ENCODE results near the gene UPK3BL2.
"Not testable (repeated sequence)": the region's sequence is repeated elsewhere in the genome, so short reads cannot be mapped to it uniquely, and the experiment has no call there.

Gene UPK3BL2

DNA sequence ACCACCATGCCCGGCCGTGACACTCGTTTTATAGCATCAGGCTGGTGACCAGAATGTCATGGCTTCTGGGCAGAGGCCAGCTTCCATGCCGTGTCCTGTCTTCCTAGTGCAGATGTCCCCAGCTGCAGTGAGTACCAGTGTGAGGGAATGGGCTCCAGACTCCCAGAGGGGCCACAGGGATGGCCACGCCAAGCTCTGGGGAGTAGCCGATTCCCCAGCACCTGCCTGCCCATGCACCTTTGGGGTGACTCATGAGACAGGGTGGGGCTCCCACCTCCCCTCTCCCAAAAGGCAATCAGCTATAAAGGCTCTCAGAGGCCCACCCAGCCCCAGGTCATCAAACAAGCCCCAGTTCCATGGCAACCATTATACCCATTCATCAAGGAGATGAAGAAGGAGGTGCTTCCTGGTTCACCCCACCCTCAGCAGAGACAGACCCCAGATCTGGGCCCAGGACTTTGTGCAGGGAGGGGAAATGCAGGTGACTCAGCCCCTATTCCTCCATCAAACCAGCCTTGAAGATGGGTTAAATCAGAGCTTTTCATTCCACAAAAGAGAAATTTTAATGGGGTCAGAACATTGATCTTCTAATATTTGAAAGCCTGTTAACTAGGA is 7.4 kb upstream of the UPK3BL2 start, which contains the start of gene SPDYE2:
TSS of gene SPDYE2 (plus strand) at position 419 of the 615 bp plus-strand sequence. CDS start 2,030 bp downstream, outside the sequence.
- H3K9ac ChIP-seq (ENCODE audit: low read depth, low read length); H3K27me3 ChIP-seq (ENCODE audit: control insufficient read depth, insufficient read depth, low read length); H3K9me3 ChIP-seq (replicated peaks; ENCODE audit: low read length); H3K4me1 ChIP-seq (ENCODE audit: control insufficient read depth, insufficient read depth, low read length); H3K36me3 ChIP-seq (ENCODE audit: insufficient read depth, low read length); H3K4me2 ChIP-seq (ENCODE audit: low read length); H3K4me3 ChIP-seq (ENCODE audit: low read length): not testable (repeated sequence)

DNA sequence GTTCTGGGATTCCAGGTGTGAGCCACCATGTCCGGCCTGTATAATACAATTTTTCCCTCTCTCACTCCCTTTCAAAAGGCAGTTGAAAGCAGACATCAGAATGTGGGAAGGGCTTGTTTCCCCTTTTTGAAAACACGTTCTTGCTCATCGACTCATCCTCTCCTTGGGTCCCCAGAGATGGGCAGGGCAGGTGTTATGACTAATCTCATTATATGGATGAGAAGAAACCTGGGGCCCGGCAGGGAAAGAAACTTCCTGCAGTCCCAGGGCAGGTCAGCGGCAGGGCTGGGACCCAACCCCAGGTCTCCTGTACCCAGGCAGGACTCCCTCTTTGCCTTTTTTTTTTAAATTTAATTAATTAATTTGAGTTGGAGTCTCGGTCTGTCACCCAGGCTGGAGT is 2.9 kb upstream of the UPK3BL2 start:
- H3K4me2 ChIP-seq (ENCODE audit: low read length); H3K9ac ChIP-seq (ENCODE audit: low read depth, low read length); H3K9me3 ChIP-seq (replicated peaks; ENCODE audit: low read length); H3K4me3 ChIP-seq (ENCODE audit: low read length); H3K27me3 ChIP-seq (ENCODE audit: control insufficient read depth, insufficient read depth, low read length); H3K4me1 ChIP-seq (ENCODE audit: control insufficient read depth, insufficient read depth, low read length); H3K36me3 ChIP-seq (ENCODE audit: insufficient read depth, low read length): not testable (repeated sequence)

DNA sequence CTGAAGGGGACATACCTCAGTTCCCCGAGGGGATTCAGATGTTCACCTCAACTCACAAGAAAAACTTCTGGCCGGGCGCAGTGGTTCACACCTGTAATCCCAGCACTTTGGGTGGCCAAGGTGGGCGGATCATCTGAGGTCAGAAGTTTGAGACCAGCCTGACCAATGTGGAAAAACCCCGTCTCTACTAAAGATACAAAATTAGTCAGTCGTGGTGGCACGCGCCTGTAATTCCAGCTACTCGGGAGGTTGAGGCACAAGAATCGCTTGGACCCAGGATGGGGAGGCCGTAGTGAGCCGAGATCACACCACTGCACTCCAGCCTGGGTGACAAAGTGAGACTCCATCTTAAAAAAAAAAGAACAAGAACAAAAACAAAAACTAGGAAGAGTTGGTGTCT is 1.8 kb upstream of the UPK3BL2 start:
- H3K9me3 ChIP-seq (replicated peaks; ENCODE audit: low read length); H3K36me3 ChIP-seq (ENCODE audit: insufficient read depth, low read length); H3K4me2 ChIP-seq (ENCODE audit: low read length); H3K4me1 ChIP-seq (ENCODE audit: control insufficient read depth, insufficient read depth, low read length); H3K9ac ChIP-seq (ENCODE audit: low read depth, low read length); H3K4me3 ChIP-seq (ENCODE audit: low read length); H3K27me3 ChIP-seq (ENCODE audit: control insufficient read depth, insufficient read depth, low read length): not testable (repeated sequence)

DNA sequence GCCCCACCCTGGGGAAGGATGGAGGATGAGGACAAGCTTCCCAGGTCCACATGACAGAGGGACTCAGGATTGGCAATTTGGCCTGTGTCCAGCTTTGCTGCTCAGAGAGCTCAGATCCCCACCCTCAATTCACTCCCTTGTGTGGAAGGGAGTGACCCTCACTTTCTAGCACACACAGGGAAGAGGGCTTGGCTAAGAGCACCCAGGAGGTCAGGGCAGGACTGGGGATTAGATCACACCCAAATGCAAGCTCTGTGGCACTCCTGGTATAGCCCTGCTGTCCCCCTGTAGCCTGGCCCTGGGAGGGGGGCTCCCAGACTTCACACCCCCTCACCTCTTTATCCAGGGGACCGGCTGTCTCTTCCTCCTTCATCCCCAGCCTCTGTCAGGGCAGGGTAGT is 876 bp upstream of the UPK3BL2 start:
- not testable (repeated sequence) for H3K4me1 ChIP-seq (ENCODE audit: control insufficient read depth, insufficient read depth, low read length); H3K4me3 ChIP-seq (ENCODE audit: low read length); H3K27me3 ChIP-seq (ENCODE audit: control insufficient read depth, insufficient read depth, low read length); H3K36me3 ChIP-seq (ENCODE audit: insufficient read depth, low read length); H3K4me2 ChIP-seq (ENCODE audit: low read length); H3K9me3 ChIP-seq (replicated peaks; ENCODE audit: low read length); H3K9ac ChIP-seq (ENCODE audit: low read depth, low read length)

DNA sequence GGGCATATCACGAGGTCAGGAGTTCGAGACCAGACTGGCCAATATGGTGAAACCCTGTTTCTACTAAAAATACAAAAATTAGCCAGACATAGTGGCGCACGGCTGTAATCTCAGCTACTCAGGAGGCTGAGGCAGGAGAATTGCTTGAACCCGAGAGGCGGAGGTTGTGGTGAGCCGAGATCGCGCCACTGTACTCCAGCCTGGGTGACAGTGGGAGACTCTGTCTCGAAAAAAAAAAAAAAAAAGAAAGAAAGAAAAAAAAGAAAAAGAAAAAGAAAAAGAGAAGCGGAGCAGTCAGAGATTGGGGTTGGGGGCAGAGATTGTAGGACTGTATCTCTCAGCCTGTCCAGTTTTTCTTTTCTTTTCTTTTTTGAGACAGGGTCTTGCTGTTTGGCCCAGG is 725 bp downstream of the UPK3BL2 start:
- H3K4me3 ChIP-seq (ENCODE audit: low read length); H3K4me2 ChIP-seq (ENCODE audit: low read length); H3K9ac ChIP-seq (ENCODE audit: low read depth, low read length); H3K4me1 ChIP-seq (ENCODE audit: control insufficient read depth, insufficient read depth, low read length); H3K27me3 ChIP-seq (ENCODE audit: control insufficient read depth, insufficient read depth, low read length); H3K36me3 ChIP-seq (ENCODE audit: insufficient read depth, low read length); H3K9me3 ChIP-seq (replicated peaks; ENCODE audit: low read length): not testable (repeated sequence)

DNA sequence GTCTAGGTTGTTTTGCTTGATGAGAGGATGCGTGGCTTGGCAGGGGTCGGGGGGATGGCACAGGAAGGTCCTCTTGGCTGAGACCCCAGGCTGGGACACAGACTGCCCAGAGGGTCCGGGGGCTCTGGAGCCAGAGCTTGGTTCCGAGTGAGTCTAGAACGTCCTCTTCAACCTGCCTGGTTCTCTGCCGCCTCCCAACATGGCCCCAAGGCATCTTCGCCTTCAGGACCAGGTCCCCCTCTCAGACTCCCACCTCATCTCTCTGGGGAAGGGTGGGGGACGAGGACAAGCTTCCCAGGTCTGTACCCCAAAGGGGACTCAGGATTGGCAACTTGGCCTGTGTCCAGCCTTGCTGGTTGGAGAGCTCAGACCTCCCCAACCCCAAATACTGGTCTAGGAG is 1.4 kb downstream of the UPK3BL2 start:
- H3K4me3 ChIP-seq (ENCODE audit: low read length); H3K4me2 ChIP-seq (ENCODE audit: low read length); H3K9ac ChIP-seq (ENCODE audit: low read depth, low read length); H3K36me3 ChIP-seq (ENCODE audit: insufficient read depth, low read length); H3K9me3 ChIP-seq (replicated peaks; ENCODE audit: low read length); H3K4me1 ChIP-seq (ENCODE audit: control insufficient read depth, insufficient read depth, low read length); H3K27me3 ChIP-seq (ENCODE audit: control insufficient read depth, insufficient read depth, low read length): not testable (repeated sequence)

DNA sequence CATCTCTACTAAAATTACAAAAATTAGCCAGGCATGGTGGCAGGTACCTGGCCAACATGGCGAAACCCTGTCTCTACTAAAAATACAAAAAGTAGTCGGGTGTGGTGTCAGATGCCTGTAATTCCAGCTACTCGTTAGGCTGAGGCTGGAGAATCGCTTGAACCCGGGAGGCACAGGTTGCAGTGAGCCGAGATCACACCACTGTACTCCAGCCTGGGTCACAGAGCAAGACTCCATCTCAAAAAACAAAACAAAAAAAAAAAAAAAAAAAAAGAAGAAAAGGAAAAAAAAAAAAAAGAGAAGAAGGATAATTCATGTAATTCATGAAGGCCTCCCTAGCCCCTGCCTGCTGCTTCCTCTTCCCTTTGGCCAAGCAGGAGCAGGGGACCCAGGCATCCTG is 2.9 kb downstream of the UPK3BL2 start:
- not testable (repeated sequence) for H3K4me3 ChIP-seq (ENCODE audit: low read length); H3K36me3 ChIP-seq (ENCODE audit: insufficient read depth, low read length); H3K27me3 ChIP-seq (ENCODE audit: control insufficient read depth, insufficient read depth, low read length); H3K9ac ChIP-seq (ENCODE audit: low read depth, low read length); H3K4me1 ChIP-seq (ENCODE audit: control insufficient read depth, insufficient read depth, low read length); H3K9me3 ChIP-seq (replicated peaks; ENCODE audit: low read length); H3K4me2 ChIP-seq (ENCODE audit: low read length)

DNA sequence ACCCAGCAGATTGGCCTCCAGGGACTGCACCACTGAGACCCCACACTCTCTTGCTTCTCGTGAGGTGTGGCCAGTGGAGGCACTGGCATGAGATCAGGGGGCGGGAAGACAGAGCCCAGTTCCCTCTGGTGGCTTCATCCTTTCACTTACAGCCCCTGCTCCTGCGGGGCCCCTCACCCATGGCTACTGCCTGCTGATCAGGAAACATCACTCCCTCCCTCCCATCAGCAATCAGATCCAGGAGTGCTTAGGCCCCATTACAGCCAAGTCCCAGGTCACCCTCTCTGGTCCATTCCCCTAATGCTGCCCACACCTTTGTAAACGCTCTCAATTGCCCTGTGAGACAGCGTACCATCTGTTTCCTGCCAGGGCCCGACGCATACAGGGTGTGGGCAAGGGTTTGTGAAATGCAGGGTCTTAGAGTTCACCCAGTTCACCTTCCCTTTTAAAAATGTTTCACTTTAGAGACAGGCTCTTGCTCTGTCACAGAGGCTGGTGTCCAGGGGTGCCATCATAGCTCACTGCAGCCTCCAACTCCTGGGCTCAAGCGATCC is 8.4 kb downstream of the UPK3BL2 start:
- not testable (repeated sequence) for H3K4me1 ChIP-seq (ENCODE audit: control insufficient read depth, insufficient read depth, low read length); H3K4me2 ChIP-seq (ENCODE audit: low read length); H3K9me3 ChIP-seq (replicated peaks; ENCODE audit: low read length); H3K36me3 ChIP-seq (ENCODE audit: insufficient read depth, low read length); H3K27me3 ChIP-seq (ENCODE audit: control insufficient read depth, insufficient read depth, low read length); H3K9ac ChIP-seq (ENCODE audit: low read depth, low read length); H3K4me3 ChIP-seq (ENCODE audit: low read length)

DNA sequence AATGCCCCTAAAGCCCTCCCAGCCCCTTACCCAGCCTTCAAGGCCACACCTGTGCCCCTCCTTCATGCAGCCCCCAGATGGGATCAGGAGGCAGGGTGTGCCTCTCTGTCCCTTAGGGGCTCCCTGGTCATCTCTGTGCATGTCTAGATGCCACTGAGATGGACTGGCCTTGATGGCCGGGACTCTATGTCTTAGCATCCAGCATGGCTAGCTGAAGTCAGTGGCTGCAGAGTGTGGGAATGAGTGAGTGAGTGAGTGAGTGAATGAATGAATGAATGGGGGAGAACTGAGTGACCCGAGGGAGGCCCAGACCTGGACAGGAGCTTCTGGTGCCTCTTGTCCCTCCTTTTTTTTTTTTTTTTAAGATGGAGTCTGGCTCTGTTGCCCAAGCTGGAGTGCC is 11.4 kb downstream of the UPK3BL2 start:
- not testable (repeated sequence) for H3K9me3 ChIP-seq (replicated peaks; ENCODE audit: low read length); H3K4me3 ChIP-seq (ENCODE audit: low read length); H3K4me2 ChIP-seq (ENCODE audit: low read length); H3K9ac ChIP-seq (ENCODE audit: low read depth, low read length); H3K27me3 ChIP-seq (ENCODE audit: control insufficient read depth, insufficient read depth, low read length); H3K36me3 ChIP-seq (ENCODE audit: insufficient read depth, low read length); H3K4me1 ChIP-seq (ENCODE audit: control insufficient read depth, insufficient read depth, low read length)

DNA sequence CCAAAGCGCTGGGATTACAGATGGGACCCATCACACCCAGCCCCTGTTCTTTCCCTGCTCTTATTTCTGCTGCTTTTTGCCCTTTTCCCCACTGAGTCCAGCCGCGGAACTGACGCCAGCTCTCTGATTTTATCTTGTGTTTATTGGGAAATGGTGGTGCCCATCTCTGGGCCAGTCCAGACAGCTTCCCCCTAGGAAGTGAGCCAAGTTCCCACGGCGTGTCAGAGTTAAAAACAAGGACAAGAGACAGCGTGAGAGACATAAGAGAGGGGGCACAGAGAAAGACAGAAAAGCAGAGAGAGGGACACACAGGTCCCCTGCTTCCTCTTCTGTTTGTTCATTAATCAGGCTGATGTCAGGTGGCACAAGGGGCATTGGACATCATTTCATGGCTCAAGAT is 11.9 kb downstream of the UPK3BL2 start:
- not testable (repeated sequence) for H3K4me1 ChIP-seq (ENCODE audit: control insufficient read depth, insufficient read depth, low read length); H3K9ac ChIP-seq (ENCODE audit: low read depth, low read length)

DNA sequence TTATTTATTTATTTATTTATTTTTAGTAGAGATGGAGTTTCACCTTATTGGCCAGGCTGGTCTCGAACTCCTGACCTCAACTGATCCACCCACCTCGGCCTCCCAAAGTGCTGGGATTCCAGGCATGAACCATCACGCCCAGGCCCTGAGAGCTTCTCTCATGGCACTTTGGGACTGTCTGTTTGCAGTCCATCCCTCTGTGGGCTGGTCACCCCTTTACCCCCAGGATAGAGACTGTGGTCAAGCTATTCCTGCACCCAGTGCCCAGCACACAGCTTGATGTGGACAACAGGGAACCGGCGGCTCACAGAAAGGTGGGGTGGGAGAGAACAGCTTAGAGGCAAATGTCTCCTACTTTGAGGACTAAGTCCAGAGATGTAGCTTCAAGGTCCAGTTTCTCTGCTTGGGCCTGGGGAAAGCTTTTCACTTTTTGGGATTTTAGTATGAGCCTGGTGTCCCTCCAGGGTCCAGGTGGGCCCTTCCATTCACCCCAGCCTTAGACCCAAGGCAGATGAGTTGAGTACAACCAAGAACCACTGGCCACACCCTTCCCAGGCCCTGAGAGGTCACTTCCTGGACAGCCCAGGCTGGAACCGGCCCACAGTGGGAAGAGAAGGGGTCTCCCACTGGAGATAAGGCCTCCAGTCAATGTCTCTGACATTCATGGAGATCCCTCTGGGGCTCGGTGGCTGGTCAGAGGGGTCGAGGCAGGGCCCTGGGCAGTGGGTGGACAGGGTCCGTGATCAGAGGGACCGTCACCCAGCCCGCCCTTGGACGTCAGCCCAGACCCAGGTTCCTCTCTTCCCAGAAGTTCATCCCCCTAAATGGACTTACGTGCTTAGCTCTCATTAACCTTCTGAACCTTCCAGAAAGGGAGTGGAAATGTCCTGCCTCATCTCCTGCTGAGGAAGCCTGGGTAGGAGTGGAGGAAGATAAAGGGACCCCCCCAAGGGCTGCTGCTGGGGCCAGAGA is 15.4 kb downstream of the UPK3BL2 start:
- H3K9ac ChIP-seq (ENCODE audit: low read depth, low read length); H3K4me3 ChIP-seq (ENCODE audit: low read length); H3K4me1 ChIP-seq (ENCODE audit: control insufficient read depth, insufficient read depth, low read length); H3K4me2 ChIP-seq (ENCODE audit: low read length); H3K27me3 ChIP-seq (ENCODE audit: control insufficient read depth, insufficient read depth, low read length); H3K9me3 ChIP-seq (replicated peaks; ENCODE audit: low read length); H3K36me3 ChIP-seq (ENCODE audit: insufficient read depth, low read length): not testable (repeated sequence)

More for the DNA sequence above, 11.9 kb downstream of the UPK3BL2 start:
- H3K4me3 ChIP-seq (ENCODE audit: low read length); H3K4me2 ChIP-seq (ENCODE audit: low read length); H3K9me3 ChIP-seq (replicated peaks; ENCODE audit: low read length); H3K27me3 ChIP-seq (ENCODE audit: control insufficient read depth, insufficient read depth, low read length); H3K36me3 ChIP-seq (ENCODE audit: insufficient read depth, low read length): not testable (repeated sequence)

DNA sequence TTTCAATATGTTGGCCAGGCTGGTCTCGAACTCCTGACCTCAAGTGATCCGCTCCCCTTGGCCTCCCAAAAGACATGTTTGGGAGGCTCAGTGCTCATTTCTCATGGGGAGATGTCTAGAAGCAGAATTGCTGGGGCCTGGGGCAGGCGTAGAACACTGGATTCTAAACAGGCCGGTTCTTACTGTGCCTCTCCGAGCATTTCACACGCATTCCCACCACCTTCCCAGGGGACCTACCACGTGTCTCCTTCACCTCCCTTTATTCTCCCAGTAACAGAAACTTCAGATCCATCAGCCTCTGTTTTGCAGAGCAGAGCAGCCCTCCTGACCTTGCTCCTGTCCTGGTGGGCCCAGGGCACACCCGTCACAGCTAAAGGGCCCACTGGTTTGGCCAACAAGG is 16.3 kb downstream of the UPK3BL2 start:
- not testable (repeated sequence) for H3K4me1 ChIP-seq (ENCODE audit: control insufficient read depth, insufficient read depth, low read length); H3K9ac ChIP-seq (ENCODE audit: low read depth, low read length); H3K36me3 ChIP-seq (ENCODE audit: insufficient read depth, low read length)

More for the DNA sequence above, 16.3 kb downstream of the UPK3BL2 start:
- not testable (repeated sequence) for H3K27me3 ChIP-seq (ENCODE audit: control insufficient read depth, insufficient read depth, low read length); H3K4me3 ChIP-seq (ENCODE audit: low read length); H3K9me3 ChIP-seq (replicated peaks; ENCODE audit: low read length); H3K4me2 ChIP-seq (ENCODE audit: low read length)

All from skeletal muscle satellite cell (primary cell).